Osteoblast (primary cell): ENCODE results near the gene EPN1. TPM values are rescaled to one million over a fixed set of nuclear protein-coding genes. Genes with fewer than 3 reads are reported as not detected.
A peak's percentile ranks its signal among the peaks of the same experiment; 100 is the strongest.

Source experiments
- DNase-seq: peaks from one replicate; pipeline ENCODE4 v3.0.0; 2011; ENCODE audit warnings: low spot score, mixed read lengths; ENCODE audit not compliant: insufficient read length; ENCODE audit errors: missing footprints
- H2AFZ ChIP-seq: 2 replicates; pipeline ENCODE4 v1.6.0; 2011; ENCODE audit warnings: mild to moderate bottlenecking, low read length
- H3K27ac ChIP-seq: 2 replicates; pipeline ENCODE4 v1.5.1; 2011; ENCODE audit warnings: mild to moderate bottlenecking, low read depth, low read length, moderate library complexity
- H3K27me3 ChIP-seq: 2 replicates; pipeline ENCODE4 v1.6.0; 2012; ENCODE audit warnings: mild to moderate bottlenecking, control low read depth, inconsistent platforms, low read length, moderate library complexity; ENCODE audit not compliant: insufficient read depth
- H3K36me3 ChIP-seq: 2 replicates; pipeline ENCODE4 v1.5.1; 2011; ENCODE audit warnings: mild to moderate bottlenecking, low read length, control low read depth, moderate library complexity; ENCODE audit not compliant: insufficient read depth
- H3K4me1 ChIP-seq: 2 replicates; pipeline ENCODE4 v1.5.1; 2011; ENCODE audit warnings: mild to moderate bottlenecking, low read length, control low read depth, moderate library complexity; ENCODE audit not compliant: insufficient read depth
- H3K4me2 ChIP-seq: 2 replicates; pipeline ENCODE4 v1.6.0; 2011; ENCODE audit warnings: mild to moderate bottlenecking, low read length; ENCODE audit not compliant: insufficient read depth
- H3K4me3 ChIP-seq: fragments of 200-600 bp; sonication (generic); 3 replicates; pipeline ENCODE4 v1.5.1; 2012; ENCODE audit warnings: mild to moderate bottlenecking, low read length, inconsistent platforms; ENCODE audit not compliant: insufficient read depth
- H3K79me2 ChIP-seq: 2 replicates; pipeline ENCODE4 v1.6.0; 2012; ENCODE audit warnings: mild to moderate bottlenecking, low read length, control low read depth, inconsistent platforms; ENCODE audit not compliant: insufficient read depth
- H3K9me3 ChIP-seq: 2 replicates; pipeline ENCODE4 v1.5.1; 2011; ENCODE audit warnings: low read depth, low read length, control low read depth
- H4K20me1 ChIP-seq: 2 replicates; pipeline ENCODE4 v1.6.0; 2012; ENCODE audit warnings: mild to moderate bottlenecking, low read length, control low read depth; ENCODE audit not compliant: insufficient read depth
- total RNA-seq: library from RNA; depleted of rRNA; stranded (reverse); fragments of >200 nt; gene quantifications from 2 replicates; pipeline ENCODE4 v1.2.3, GENCODE V29; 2012
- TF ChIP-seq, protein P1 (sequence below): IDR thresholded peaks from 2 replicates; pipeline ENCODE4 v1.5.1; 2011; ENCODE audit warnings: mild to moderate bottlenecking, low read depth, low read length, moderate library complexity; ENCODE audit errors: extremely low read depth

The EPN1 gene
- total RNA-seq, 1 donor, result 31.5 TPM

DNA sequence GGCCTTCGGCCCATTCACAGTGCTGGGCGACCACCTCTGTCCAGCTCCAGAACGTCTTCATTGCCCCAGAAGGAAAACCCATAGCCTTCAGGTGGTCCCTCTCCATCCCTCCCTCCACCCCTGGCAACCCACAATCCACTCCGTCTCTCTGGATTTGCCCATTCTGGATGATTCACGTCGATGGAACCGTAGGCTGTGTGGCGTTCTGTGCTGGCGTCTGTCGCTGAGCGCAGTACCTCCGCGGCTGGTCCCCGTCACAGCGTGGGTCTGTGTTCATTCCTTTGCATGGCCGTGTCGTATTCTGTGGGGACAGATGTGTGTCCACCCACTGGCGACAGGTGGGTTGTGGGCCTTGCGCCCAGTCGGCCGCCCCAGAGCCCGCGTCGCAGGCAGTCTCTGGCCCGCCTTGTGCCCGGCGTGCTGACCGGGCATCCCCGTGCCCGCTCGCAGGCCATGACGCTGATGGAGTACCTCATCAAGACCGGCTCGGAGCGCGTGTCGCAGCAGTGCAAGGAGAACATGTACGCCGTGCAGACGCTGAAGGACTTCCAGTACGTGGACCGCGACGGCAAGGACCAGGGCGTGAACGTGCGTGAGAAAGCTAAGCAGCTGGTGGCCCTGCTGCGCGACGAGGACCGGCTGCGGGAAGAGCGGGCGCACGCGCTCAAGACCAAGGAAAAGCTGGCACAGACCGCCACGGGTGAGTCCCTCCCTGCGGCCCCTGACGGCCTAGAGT lies 10.1 kb downstream of the EPN1 start:
- Histone ChIP-seq H3K4me2 (no peak overlapping the region), H3K79me2 (peaks cover 84% of the 10 kb centered on the region), H3K4me1 (no peaks in the 10 kb centered on the region), H3K27me3 (no peaks in the 10 kb centered on the region), H3K27ac (no peak overlapping the region), H3K9me3 (no peaks in the 10 kb centered on the region), H3K4me3 (no peak overlapping the region), H4K20me1 (peaks cover 72% of the 10 kb centered on the region), H3K36me3 (peaks cover 21% of the 10 kb centered on the region), H2AFZ (no peak overlapping the region)
- DNase-seq, result no peak
- TF ChIP-seq, protein P1, sequence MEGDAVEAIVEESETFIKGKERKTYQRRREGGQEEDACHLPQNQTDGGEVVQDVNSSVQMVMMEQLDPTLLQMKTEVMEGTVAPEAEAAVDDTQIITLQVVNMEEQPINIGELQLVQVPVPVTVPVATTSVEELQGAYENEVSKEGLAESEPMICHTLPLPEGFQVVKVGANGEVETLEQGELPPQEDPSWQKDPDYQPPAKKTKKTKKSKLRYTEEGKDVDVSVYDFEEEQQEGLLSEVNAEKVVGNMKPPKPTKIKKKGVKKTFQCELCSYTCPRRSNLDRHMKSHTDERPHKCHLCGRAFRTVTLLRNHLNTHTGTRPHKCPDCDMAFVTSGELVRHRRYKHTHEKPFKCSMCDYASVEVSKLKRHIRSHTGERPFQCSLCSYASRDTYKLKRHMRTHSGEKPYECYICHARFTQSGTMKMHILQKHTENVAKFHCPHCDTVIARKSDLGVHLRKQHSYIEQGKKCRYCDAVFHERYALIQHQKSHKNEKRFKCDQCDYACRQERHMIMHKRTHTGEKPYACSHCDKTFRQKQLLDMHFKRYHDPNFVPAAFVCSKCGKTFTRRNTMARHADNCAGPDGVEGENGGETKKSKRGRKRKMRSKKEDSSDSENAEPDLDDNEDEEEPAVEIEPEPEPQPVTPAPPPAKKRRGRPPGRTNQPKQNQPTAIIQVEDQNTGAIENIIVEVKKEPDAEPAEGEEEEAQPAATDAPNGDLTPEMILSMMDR, result no peak

DNA sequence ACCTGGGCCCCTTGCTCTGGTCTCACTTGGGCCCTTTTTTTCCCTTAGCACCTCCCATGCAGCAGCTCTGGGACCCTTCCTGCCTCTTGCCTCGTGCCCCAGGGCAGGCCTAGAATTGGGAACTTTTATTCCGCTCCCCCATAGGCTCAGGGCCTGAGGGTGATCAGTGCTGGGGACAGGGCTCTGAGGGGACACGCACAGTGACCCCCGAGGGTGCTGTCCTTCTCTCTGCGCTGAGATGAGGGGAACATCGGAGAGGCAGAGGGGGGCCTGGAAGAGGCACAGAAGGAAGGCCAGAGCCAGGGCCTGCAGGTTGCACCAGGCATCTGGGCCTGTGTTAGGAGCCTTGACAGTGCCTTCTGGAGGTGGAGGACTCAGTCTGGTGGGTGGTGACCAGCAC lies 10.8 kb downstream of the EPN1 start:
- Histone ChIP-seq H3K27ac (no peak overlapping the region), H3K4me1 (no peaks in the 10 kb centered on the region), H3K9me3 (no peaks in the 10 kb centered on the region), H3K27me3 (no peaks in the 10 kb centered on the region), H3K79me2 (peaks cover 78% of the 10 kb centered on the region), H3K4me2 (no peak overlapping the region), H4K20me1 (peaks cover 71% of the 10 kb centered on the region), H3K4me3 (no peak overlapping the region), H2AFZ (no peak overlapping the region), H3K36me3 (peaks cover 20% of the 10 kb centered on the region)
- peak; percentile 83 for DNase-seq
- TF ChIP-seq, protein P1, result no peak

DNA sequence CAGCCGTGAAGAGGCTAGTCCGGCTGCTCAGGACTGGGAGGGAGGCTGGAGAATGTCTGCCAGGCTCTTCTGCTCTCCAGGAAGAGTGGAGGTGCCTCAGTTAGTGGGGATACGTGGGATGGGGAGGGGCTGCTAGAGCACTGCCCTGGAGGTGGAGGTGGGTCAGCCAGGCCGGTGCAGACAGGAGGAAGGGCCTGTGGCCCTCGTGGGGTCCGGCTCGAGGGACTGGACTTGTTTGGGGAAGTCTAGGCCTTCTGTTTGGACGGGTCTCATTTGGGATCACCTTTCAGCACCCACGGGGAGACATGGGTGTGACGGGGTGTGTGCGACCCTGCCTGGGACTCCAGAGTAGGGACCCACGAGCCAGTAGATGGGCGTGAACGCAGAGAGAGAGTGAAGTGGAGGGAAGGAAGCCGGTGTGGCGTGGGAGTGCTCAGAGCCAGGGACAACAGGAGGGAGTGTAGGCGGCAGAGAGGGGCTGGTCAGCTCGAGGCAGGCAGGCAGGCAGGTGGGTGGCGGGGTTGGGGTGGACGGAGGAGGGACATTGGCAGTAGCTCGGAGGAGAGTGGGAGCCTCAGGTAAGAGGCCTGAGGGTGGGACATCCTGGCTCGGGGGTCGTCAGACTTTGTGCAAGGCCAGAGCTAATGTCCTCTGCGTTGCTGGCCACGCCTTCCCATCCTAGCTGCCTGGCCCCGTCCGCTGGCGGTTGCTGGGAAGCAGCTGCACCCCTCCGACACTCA lies 11.5 kb downstream of the EPN1 start:
- H3K79me2 ChIP-seq, result peaks cover 71% of the 10 kb centered on the region
- TF ChIP-seq, protein P1, result no peak
- no peaks in the 10 kb centered on the region for H3K4me1 ChIP-seq
- no peak overlapping the region for H3K27ac ChIP-seq
- H3K9me3 ChIP-seq, result no peaks in the 10 kb centered on the region
- H3K27me3 ChIP-seq, result no peaks in the 10 kb centered on the region
- peaks cover 64% of the 10 kb centered on the region for H4K20me1 ChIP-seq
- no peak overlapping the region for H3K4me2 ChIP-seq
- peak; percentile 65 for DNase-seq
- H3K36me3 ChIP-seq, result peaks cover 20% of the 10 kb centered on the region
- H2AFZ ChIP-seq, result no peak overlapping the region
- no peak overlapping the region for H3K4me3 ChIP-seq
